Erythroblast (primary cell): ENCODE measurements around the gene ZC3H8.

Experiments
- GATA1 ChIP-seq: IDR thresholded peaks from 2 replicates; pipeline ENCODE4 v1.6.1; 2011; ENCODE audit warnings: low read depth, mild to moderate bottlenecking, control low read depth, low read length, moderate library complexity
- POLR2A ChIP-seq: IDR thresholded peaks from 2 replicates; pipeline ENCODE4 v1.6.1; 2011; ENCODE audit warnings: mild to moderate bottlenecking, low read length

DNA sequence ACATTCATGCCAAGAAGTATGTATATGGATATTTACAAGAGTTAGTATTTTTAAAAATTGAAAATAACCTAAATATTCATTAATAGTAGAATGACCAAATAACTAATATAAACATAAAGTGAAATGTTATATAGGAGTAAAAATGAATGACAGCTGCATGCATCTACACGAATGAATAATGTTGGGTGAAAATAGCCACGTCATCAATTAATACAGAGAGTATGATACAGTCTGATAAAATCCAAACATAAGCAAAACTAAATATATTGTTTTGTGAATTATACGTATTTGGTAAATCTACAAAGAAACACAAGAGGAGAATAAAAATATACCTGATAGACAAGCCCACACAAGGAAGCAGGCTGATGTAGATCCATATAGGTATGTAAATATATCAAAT is 24.5 kb downstream of the ZC3H8 start:
- no peak for TF ChIP-seq POLR2A
- TF ChIP-seq GATA1, result no peak
